Measurements from ENCODE around the gene COQ8A.

GRCh38 chr1:226973371-226973897, 33.3 kb downstream of the COQ8A start:
- TF ChIP-seq CTCF (IDR thresholded peaks at IDR 0.05; ENCODE audit: low read depth, low read length, poor library complexity, severe bottlenecking) (no peak), EZH2phosphoT487 (IDR thresholded peaks at IDR 0.05; ENCODE audit: borderline replicate concordance, low read length) (no peak)

All from DOHH2 (cell line).